Measurements from ENCODE around the gene BLM. TPM values are rescaled to one million over a fixed set of nuclear protein-coding genes. Genes with fewer than 3 reads are reported as not detected.
"Not testable (repeated sequence)": the region's sequence is repeated elsewhere in the genome, so short reads cannot be mapped to it uniquely, and the experiment has no call there.

The BLM gene
- total RNA-seq, 1 experiment from 2014 or later: 31.8 TPM

GRCh38 chr15:90844696-90845095, 127.5 kb downstream of the BLM start:
- Mint-ChIP-seq H3K36me3 (ENCODE audit: insufficient read depth, unreplicated experiment) (no peaks in the 10 kb centered on the region), H3K4me3 (ENCODE audit: low read depth, unreplicated experiment) (no peak overlapping the region), H3K27ac (ENCODE audit: unreplicated experiment) (no peak overlapping the region), H3K27me3 (ENCODE audit: unreplicated experiment) (peaks cover 12% of the 10 kb centered on the region), H3K9me3 (ENCODE audit: low read depth, unreplicated experiment) (no peaks in the 10 kb centered on the region), H3K4me1 (ENCODE audit: low read depth, unreplicated experiment) (no peaks in the 10 kb centered on the region)
- intact Hi-C loops (cut with micrococcal nuclease; ENCODE audit: unreplicated experiment): no loop called here
- no peak for TF ChIP-seq CTCF (IDR thresholded peaks at IDR 0.05; ENCODE audit: unreplicated experiment)
- BruUV-seq (replicated peaks): no TSS peak
- no peak for DNase-seq
- CTCF ChIA-PET: interaction anchor here (1.0 kb wide), 1 partner anchor 23 kb away, joined by 5 read pairs; no protein-coding TSS in a partner anchor

GRCh38 chr15:90845201-90845949, 128.2 kb downstream of the BLM start:
- DNase-seq: no peak
- intact Hi-C loops (cut with micrococcal nuclease; ENCODE audit: unreplicated experiment): no loop called here
- Mint-ChIP-seq H3K9me3 (ENCODE audit: low read depth, unreplicated experiment) (no peaks in the 10 kb centered on the region), H3K4me3 (ENCODE audit: low read depth, unreplicated experiment) (no peak overlapping the region), H3K4me1 (ENCODE audit: low read depth, unreplicated experiment) (no peaks in the 10 kb centered on the region), H3K27me3 (ENCODE audit: unreplicated experiment) (peaks cover 12% of the 10 kb centered on the region), H3K27ac (ENCODE audit: unreplicated experiment) (no peak overlapping the region), H3K36me3 (ENCODE audit: insufficient read depth, unreplicated experiment) (no peaks in the 10 kb centered on the region)
- TF ChIP-seq CTCF (IDR thresholded peaks at IDR 0.05; ENCODE audit: unreplicated experiment): no peak
- CTCF ChIA-PET: no interaction called here
- no TSS peak for BruUV-seq (replicated peaks)

- H3K4me1 Mint-ChIP-seq (ENCODE audit: low read depth, unreplicated experiment); H3K27me3 Mint-ChIP-seq (ENCODE audit: unreplicated experiment); intact Hi-C loops (cut with micrococcal nuclease; ENCODE audit: unreplicated experiment); BruUV-seq (replicated peaks); DNase-seq; H3K36me3 Mint-ChIP-seq (ENCODE audit: insufficient read depth, unreplicated experiment); H3K4me3 Mint-ChIP-seq (ENCODE audit: low read depth, unreplicated experiment); H3K27ac Mint-ChIP-seq (ENCODE audit: unreplicated experiment); H3K9me3 Mint-ChIP-seq (ENCODE audit: low read depth, unreplicated experiment): not testable (repeated sequence)
- CTCF ChIA-PET: interaction anchor here (1.0 kb wide), 1 partner anchor 10 kb away, joined by 6 read pairs; no protein-coding TSS in a partner anchor
Measured at GRCh38 chr15:90849424-90849823, 132.3 kb downstream of the BLM start.

GRCh38 chr15:90851114-90851513, 134.0 kb downstream of the BLM start:
- CTCF ChIA-PET: interaction anchor here (0.7 kb wide), 1 partner anchor 25 kb away, joined by 4 read pairs; no protein-coding TSS in a partner anchor
- no peaks in the 10 kb centered on the region for H3K27me3 Mint-ChIP-seq (ENCODE audit: unreplicated experiment)
- no peak for TF ChIP-seq CTCF (IDR thresholded peaks at IDR 0.05; ENCODE audit: unreplicated experiment)
- H3K4me1 Mint-ChIP-seq (ENCODE audit: low read depth, unreplicated experiment): no peaks in the 10 kb centered on the region
- intact Hi-C loops (cut with micrococcal nuclease; ENCODE audit: unreplicated experiment): no loop called here
- H3K9me3 Mint-ChIP-seq (ENCODE audit: low read depth, unreplicated experiment): no peaks in the 10 kb centered on the region
- no peak for DNase-seq
- H3K27ac Mint-ChIP-seq (ENCODE audit: unreplicated experiment): no peak overlapping the region
- H3K4me3 Mint-ChIP-seq (ENCODE audit: low read depth, unreplicated experiment): no peak overlapping the region
- no TSS peak for BruUV-seq (replicated peaks)
- no peaks in the 10 kb centered on the region for H3K36me3 Mint-ChIP-seq (ENCODE audit: insufficient read depth, unreplicated experiment)

- Mint-ChIP-seq H3K27ac (ENCODE audit: unreplicated experiment) (no peak overlapping the region), H3K9me3 (ENCODE audit: low read depth, unreplicated experiment) (no peaks in the 10 kb centered on the region), H3K4me3 (ENCODE audit: low read depth, unreplicated experiment) (no peak overlapping the region), H3K27me3 (ENCODE audit: unreplicated experiment) (no peaks in the 10 kb centered on the region), H3K36me3 (ENCODE audit: insufficient read depth, unreplicated experiment) (no peaks in the 10 kb centered on the region), H3K4me1 (ENCODE audit: low read depth, unreplicated experiment) (no peaks in the 10 kb centered on the region)
- no peak for TF ChIP-seq CTCF (IDR thresholded peaks at IDR 0.05; ENCODE audit: unreplicated experiment)
- no peak for DNase-seq
- intact Hi-C loops (cut with micrococcal nuclease; ENCODE audit: unreplicated experiment): no loop called here
- no TSS peak for BruUV-seq (replicated peaks)
- CTCF ChIA-PET: interaction anchor here (0.6 to 0.8 kb wide), 4 partner anchors 80 to 1467 kb away, joined by 3 to 5 read pairs (median 4); partner anchors contain the start of genes HDDC3 and TTLL13
Measured at GRCh38 chr15:90851940-90852339, 134.8 kb downstream of the BLM start.

Data from Calu3 (cell line).